Smooth muscle cell (in vitro differentiated cells): ENCODE measurements around the gene ACADS. TPM values are rescaled to one million over a fixed set of nuclear protein-coding genes. Genes with fewer than 3 reads are reported as not detected.

Experiments used
- DNase-seq: peaks from one replicate; lab custom pipeline; 2025; ENCODE audit not compliant: unreplicated experiment; lab: John Stamatoyannopoulos, UW
- H2AFZ ChIP-seq: fragments of 200-600 bp; sonication (generic); 2 replicates; pipeline ENCODE4 v1.6.0; 2016; ENCODE audit warnings: antibody characterized with exemption, low read depth, mild to moderate bottlenecking
- H3F3A ChIP-seq: fragments of 200-600 bp; sonication (generic); 2 replicates; pipeline ENCODE4 v1.6.0; 2017; ENCODE audit warnings: antibody characterized with exemption, low read depth
- H3K27ac ChIP-seq: fragments of 200-600 bp; sonication (generic); 2 replicates; pipeline ENCODE4 v1.5.1; 2016; ENCODE audit warnings: low read depth, mild to moderate bottlenecking
- H3K27me3 ChIP-seq: fragments of 200-600 bp; sonication (generic); 2 replicates; pipeline ENCODE4 v1.6.1; 2016; ENCODE audit warnings: low read depth, mild to moderate bottlenecking
- H3K36me3 ChIP-seq: fragments of 200-600 bp; sonication (generic); 2 replicates; pipeline ENCODE4 v1.5.1; 2016; ENCODE audit warnings: low read depth
- H3K4me1 ChIP-seq: fragments of 200-600 bp; sonication (generic); 2 replicates; pipeline ENCODE4 v1.5.1; 2016; ENCODE audit warnings: low read depth
- H3K4me2 ChIP-seq: fragments of 200-600 bp; sonication (generic); 2 replicates; pipeline ENCODE4 v1.6.0; 2016; ENCODE audit warnings: mild to moderate bottlenecking
- H3K4me3 ChIP-seq: fragments of 200-600 bp; sonication (generic); 2 replicates; pipeline ENCODE4 v1.5.1; 2016; ENCODE audit warnings: mild to moderate bottlenecking
- H3K79me2 ChIP-seq: fragments of 200-600 bp; sonication (generic); 2 replicates; pipeline ENCODE4 v1.6.0; 2016; ENCODE audit warnings: low read depth, mild to moderate bottlenecking
- H3K9ac ChIP-seq: fragments of 200-600 bp; sonication (generic); 2 replicates; pipeline ENCODE4 v1.6.0; 2016; ENCODE audit warnings: low read depth
- H3K9me3 ChIP-seq: fragments of 200-600 bp; sonication (generic); replicated peaks from 2 replicates; pipeline ENCODE4 v1.5.1; 2016; ENCODE audit warnings: low read depth
- H4K20me1 ChIP-seq: fragments of 200-600 bp; sonication (generic); 2 replicates; pipeline ENCODE4 v1.6.0; 2016; ENCODE audit warnings: low read depth
- CTCF ChIP-seq: fragments of 200-600 bp; sonication (generic); IDR thresholded peaks from 2 replicates; pipeline ENCODE4 v1.5.1; 2017; ENCODE audit warnings: borderline replicate concordance, mild to moderate bottlenecking, antibody characterized with exemption; ENCODE audit not compliant: insufficient read depth, poor library complexity, severe bottlenecking
- WGBS: methylation state at CpG from one replicate; pipeline ENCODE4 v1.1.7; 2016; ENCODE audit warnings: low lambda C conversion rate; 5-methylcytosine and 5-hydroxymethylcytosine counted together
- polyA plus RNA-seq: library from polyadenylated mRNA; unstranded; fragments of >200 nt; fragmentation: Nextera tagmentation; extraction: Ambion mirVana; gene quantifications from 2 replicates; pipeline ENCODE4 v1.2.1, GENCODE V29; 2016
- total RNA-seq: library from RNA; depleted of rRNA; stranded (reverse); fragments of >200 nt; gene quantifications from 2 replicates; pipeline ENCODE4 v1.2.3, GENCODE V29; 2014

ACADS gene
- total and polyA plus RNA-seq, 2 experiments from 2014 or later = 3.7 to 14.0 TPM

- peak; percentile 96 for DNase-seq
- 1% methylated on average over 83 of the region's 84 CpGs for WGBS
These were observed 38.7 kb upstream of the ACADS start, which contains the start of gene MLEC for GRCh38 chr12:120686690-120687577. TSS of gene MLEC (plus strand) at chr12:120687149. CDS start at chr12:120687297, 148 bp downstream.

GRCh38 chr12:120687578-120688289 is 37.9 kb upstream of the ACADS start:
- no peaks in the 10 kb centered on the region for H3K9me3 ChIP-seq
- no peaks in the 10 kb centered on the region for H3F3A ChIP-seq
- peak overlapping the region; percentile 69 for H2AFZ ChIP-seq
- H3K36me3 ChIP-seq = no peaks in the 10 kb centered on the region
- H3K4me3 ChIP-seq = peak overlapping the region; percentile 73
- 1% methylated on average over 31 of the region's 31 CpGs for WGBS
- peaks cover 51% of the 10 kb centered on the region for H4K20me1 ChIP-seq
- DNase-seq = no peak
- peak overlapping the region; percentile 85 for H3K27ac ChIP-seq
- peaks cover 54% of the 10 kb centered on the region for H3K79me2 ChIP-seq
- H3K27me3 ChIP-seq = no peaks in the 10 kb centered on the region
- H3K4me1 ChIP-seq = peaks cover 19% of the 10 kb centered on the region
- H3K4me2 ChIP-seq = peak overlapping the region; percentile 94
- H3K9ac ChIP-seq = peak overlapping the region; percentile 79
- no peak for TF ChIP-seq CTCF

More at GRCh38 chr12:120686690-120687577, 38.7 kb upstream of the ACADS start, which contains the start of gene MLEC:
- peaks cover 46% of the 10 kb centered on the region for H3K79me2 ChIP-seq
- TF ChIP-seq CTCF = no peak
- peak within 1 kb of the TSS; percentile 79 for H3K9ac ChIP-seq
- peak within 1 kb of the TSS; percentile 73 for H3K4me3 ChIP-seq
- H2AFZ ChIP-seq = peak within 1 kb of the TSS; percentile 81
- no peaks in the 10 kb centered on the region for H3K27me3 ChIP-seq
- peak within 1 kb of the TSS; percentile 85 for H3K27ac ChIP-seq
- no peaks in the 10 kb centered on the region for H3K9me3 ChIP-seq
- no peaks in the 10 kb centered on the region for H3K36me3 ChIP-seq
- H3K4me1 ChIP-seq = peaks cover 19% of the 10 kb centered on the region
- H3K4me2 ChIP-seq = peak within 1 kb of the TSS; percentile 94
- peaks cover 43% of the 10 kb centered on the region for H4K20me1 ChIP-seq
- H3F3A ChIP-seq = no peaks in the 10 kb centered on the region

- no peaks in the 10 kb centered on the region for H3K27me3 ChIP-seq
- H4K20me1 ChIP-seq = peaks cover 59% of the 10 kb centered on the region
- peak overlapping the region; percentile 73 for H3K4me3 ChIP-seq
- H2AFZ ChIP-seq = no peak overlapping the region
- no peaks in the 10 kb centered on the region for H3K36me3 ChIP-seq
- no peak for DNase-seq
- H3K9me3 ChIP-seq = no peaks in the 10 kb centered on the region
- no peaks in the 10 kb centered on the region for H3F3A ChIP-seq
- no peak for TF ChIP-seq CTCF
- H3K4me1 ChIP-seq = peaks cover 19% of the 10 kb centered on the region
- H3K79me2 ChIP-seq = peaks cover 63% of the 10 kb centered on the region
- WGBS = 17% methylated on average over 6 of the region's 6 CpGs
- peak overlapping the region; percentile 85 for H3K27ac ChIP-seq
- peak overlapping the region; percentile 94 for H3K4me2 ChIP-seq
- H3K9ac ChIP-seq = peak overlapping the region; percentile 79
These were observed 37.0 kb upstream of the ACADS start for GRCh38 chr12:120688527-120689071.
